ENCODE results near the gene MX1.

GRCh38 chr21:41396558-41397075, 29.4 kb upstream of the MX1 start:
- TF ChIP-seq POLR2A (IDR thresholded peaks at IDR 0.05): no peak
- TF ChIP-seq CTCF (IDR thresholded peaks at IDR 0.05): no peak

Data from tibial nerve (tissue), 3 donors.